GM19043 (cell line): ENCODE data around the gene DNAJC17.

ENCODE experiments used
- ATAC-seq: cut with Tn5 transposase; IDR thresholded peaks from one replicate; pipeline ENCODE4 v1.9.1; 2021; ENCODE audit warnings: low read depth; ENCODE audit not compliant: unreplicated experiment

DNAJC17 gene

GRCh38 chr15:40746916-40747418 is 60.3 kb downstream of the DNAJC17 start:
- ATAC-seq: no peak

- ATAC-seq: no peak
Measured at GRCh38 chr15:40744815-40745152, 62.5 kb downstream of the DNAJC17 start.

DNA sequence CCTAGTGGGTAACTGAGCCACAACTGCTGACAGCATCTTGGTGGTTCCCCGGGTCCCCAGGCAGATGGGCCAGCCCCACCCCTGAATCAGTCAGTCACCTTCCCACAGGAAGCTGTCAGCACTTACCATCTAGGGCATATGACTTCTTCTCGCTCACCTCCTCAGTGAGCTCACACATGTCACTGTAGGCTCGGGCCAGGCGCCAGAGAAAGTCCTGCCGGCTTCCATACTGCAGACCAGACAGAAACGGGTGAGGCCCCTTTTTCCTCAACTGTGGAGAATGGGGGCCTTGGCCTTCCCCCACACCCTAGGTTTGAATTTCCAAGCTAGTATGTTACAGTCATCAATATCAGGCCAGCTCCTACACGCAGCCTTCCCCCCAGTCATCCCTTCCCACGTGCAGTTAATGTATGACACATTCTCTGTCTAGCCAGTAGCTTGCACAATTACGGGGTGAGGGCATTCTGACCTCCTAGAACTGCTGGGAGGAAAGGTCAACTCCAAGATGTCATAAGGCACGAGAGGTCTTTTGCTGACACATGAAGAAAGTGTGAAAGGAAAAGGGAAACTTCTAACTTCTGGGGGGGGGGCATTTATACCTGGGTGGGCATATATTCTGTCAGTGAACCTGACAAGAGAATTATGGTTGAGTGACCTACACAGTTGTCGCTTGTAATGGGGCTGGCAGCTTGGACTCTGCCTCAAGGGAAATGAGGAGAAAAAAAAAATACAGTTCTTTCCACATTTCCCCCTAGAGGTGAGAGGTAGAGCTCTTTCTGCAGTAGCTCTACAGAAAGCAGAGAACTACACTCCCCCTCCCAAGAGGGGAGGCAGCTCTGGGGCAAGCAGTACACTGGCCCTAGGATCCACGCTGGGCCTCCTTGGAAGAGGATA is 63.1 kb downstream of the DNAJC17 start:
- no peak for ATAC-seq

DNA sequence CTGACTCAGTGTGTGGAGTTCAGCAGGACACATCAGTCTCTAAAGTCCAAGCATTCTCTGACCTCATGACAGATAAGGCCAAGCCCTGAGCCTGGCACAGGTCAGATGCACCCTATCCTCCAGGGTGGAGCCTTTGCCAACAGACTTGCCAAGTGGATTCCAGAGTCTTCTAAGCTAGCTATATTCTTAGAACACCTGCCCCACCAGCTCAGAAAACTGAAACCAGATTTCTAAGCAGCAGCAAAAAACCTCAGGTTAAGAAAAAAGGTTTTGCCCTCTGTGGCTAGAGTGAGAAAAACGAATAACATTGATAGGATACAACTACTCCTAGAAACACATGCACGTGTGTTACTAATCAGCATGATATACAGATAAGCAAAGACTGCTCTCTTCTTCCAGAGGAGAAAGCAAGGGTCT is 63.8 kb downstream of the DNAJC17 start:
- ATAC-seq: no peak

DNA sequence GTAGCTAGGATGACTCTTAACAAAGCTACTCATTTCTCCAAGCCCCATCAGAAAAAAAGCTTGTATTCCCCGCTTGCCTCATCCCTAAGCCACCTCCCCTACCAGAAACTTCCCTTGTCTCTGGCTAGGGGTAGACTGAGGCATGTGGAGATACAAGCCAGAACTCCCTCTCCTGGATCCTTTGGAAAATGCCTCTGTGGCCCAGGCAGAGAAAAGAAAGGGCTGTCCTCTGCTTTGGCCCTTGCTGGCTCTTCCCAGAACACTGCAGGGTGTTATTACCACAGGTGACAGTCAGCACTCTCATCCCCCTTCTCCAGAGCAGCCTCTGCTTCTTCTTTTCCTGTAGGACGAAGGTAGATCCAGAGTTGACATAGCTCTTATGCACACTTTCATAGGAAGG is 67.4 kb downstream of the DNAJC17 start:
- ATAC-seq: no peak

DNA sequence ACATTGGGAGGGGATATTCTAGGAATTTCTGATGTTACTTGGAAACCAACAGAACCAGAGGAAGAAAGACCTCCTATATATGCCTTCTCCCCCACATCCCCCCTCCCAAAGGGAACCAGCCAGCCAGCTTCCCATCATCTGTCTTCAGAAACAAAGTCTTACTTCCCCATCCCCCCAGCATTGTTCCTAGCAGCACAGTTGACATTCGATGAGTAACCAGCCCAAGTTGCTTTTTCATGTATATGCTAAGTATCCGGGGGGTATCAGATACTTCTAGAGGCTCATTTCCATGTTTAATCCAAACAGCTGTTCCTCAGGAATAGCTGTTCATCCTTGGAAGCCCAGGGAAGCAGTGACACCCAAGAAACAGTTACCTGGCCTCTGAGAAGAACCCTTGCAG is 68.2 kb downstream of the DNAJC17 start:
- ATAC-seq: no peak

- ATAC-seq: no peak
Measured at GRCh38 chr15:40737048-40737447, 70.2 kb downstream of the DNAJC17 start.

DNA sequence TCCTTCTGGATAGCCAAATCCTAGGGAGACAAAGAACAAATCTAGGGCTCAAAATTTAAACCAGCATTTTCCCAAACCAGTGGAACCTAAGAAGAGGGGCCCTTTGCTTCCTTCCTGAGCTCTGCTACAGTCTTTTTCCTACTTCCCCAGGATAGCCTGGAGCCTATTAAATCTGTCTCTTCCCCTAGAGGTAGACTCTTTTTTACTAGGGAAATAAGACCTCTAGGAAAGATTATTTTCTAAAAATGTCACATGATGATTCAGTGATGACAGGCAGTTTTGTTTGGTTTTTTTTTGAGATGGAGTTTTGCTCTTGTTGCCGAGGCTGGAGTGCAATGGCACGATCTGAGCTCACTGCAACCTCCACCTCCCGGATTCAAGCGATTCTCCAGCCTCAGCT is 70.7 kb downstream of the DNAJC17 start:
- no peak for ATAC-seq

DNA sequence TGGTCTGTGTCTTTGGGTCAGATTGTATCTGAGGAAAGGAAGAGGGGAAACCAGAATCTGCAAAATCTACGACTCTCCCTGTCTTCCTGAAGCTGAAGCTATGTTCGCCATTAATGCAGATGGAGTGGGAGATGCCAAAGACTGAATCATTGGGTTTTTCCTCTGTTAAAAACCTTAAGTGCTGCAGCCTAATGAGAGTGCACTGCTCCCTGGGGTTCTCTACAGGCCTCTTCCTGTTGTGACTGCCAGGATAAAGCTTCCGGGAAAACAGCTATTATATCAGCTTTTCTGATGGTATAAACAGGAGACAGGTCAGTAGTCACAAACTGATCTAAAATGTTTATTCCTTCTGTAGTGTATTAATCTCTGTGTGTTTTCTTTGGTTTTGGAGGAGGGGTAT is 76.2 kb downstream of the DNAJC17 start:
- no peak for ATAC-seq

DNA sequence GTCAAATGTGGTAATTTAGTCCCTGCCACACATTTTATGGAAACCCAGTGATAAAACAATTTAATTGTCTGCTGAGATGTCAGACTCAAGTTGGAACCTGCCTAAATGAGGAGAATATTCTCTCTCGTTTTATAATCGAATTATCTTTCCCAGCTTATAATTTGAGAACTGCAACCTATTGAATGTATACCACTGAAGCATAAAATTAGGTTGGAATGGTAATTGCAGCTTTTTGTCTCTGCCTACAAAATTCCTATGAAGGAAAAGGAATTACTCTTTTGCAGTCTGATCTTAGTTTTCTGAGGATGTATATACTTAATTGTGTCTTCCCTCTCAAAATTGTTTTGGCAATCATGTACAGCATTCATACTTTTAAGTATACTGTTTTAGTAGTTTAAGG is 83.4 kb downstream of the DNAJC17 start:
- no peak for ATAC-seq

- ATAC-seq: no peak
Measured at GRCh38 chr15:40722934-40723333, 84.3 kb downstream of the DNAJC17 start.

DNA sequence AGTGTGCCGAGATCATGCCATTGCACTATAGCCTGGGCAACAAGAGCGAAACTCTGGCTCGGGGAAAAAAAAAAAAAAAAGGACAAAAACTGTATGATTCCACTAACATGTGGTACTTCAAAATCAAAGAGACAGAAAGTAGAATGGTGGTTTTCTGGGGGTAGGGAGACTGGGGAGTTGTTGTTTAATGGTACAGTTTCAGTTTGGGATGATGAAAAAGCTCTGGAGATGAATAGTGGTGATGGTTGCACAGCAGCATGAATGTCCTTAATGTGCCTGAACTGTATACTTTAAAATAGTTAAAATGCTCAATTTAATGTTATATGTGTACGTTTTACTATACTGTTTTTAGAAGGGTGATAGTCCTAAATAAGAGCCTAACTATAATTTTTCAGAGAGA is 84.9 kb downstream of the DNAJC17 start:
- no peak for ATAC-seq

DNA sequence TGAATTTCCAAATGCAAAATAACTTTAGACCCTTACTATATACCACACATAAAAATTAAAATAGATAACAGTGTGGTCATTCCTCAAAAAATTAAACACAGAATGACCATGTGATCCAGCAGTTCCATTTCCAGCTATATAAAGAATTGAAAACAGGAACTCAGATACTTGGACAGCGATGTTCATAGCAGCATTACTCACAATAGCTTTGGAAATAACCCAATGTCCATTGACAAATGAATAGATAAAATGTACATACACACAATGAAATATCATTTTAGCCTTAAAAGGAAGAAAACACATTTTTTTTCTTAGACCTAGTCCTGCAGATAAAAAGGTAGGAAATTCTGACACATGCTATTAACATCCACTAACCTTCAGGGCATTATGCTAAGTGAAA is 85.6 kb downstream of the DNAJC17 start:
- ATAC-seq: no peak

DNA sequence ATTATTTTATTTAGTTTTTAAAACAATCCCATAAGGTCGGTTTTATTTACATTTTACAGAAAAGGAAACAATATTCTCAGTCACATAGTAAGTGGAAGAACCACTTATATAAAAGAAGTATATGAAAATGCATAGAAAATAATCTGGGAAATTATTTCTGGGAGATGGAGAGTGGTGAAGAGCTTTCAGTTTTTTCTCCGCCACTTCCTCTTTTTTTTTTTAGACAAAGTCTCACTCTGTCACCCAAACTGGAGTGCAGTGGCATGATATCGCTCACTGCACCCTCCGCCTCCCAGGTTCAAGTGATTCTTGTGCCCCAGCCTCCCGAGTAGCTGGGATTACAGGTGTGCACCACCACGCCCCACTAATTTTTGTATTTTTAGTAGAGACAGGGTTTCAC is 91.1 kb downstream of the DNAJC17 start:
- no peak for ATAC-seq
